Non-pigmented ciliary epithelial cell (primary cell): ENCODE results near the gene CYP2S1.
"Not testable (repeated sequence)": the region's sequence is repeated elsewhere in the genome, so short reads cannot be mapped to it uniquely, and the experiment has no call there.

Experiments
- DNase-seq: peaks from one replicate; pipeline ENCODE4 v3.0.0-alpha.2; 2010; ENCODE audit warnings: low read depth

CYP2S1 gene, protein sequence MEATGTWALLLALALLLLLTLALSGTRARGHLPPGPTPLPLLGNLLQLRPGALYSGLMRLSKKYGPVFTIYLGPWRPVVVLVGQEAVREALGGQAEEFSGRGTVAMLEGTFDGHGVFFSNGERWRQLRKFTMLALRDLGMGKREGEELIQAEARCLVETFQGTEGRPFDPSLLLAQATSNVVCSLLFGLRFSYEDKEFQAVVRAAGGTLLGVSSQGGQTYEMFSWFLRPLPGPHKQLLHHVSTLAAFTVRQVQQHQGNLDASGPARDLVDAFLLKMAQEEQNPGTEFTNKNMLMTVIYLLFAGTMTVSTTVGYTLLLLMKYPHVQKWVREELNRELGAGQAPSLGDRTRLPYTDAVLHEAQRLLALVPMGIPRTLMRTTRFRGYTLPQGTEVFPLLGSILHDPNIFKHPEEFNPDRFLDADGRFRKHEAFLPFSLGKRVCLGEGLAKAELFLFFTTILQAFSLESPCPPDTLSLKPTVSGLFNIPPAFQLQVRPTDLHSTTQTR

DNA sequence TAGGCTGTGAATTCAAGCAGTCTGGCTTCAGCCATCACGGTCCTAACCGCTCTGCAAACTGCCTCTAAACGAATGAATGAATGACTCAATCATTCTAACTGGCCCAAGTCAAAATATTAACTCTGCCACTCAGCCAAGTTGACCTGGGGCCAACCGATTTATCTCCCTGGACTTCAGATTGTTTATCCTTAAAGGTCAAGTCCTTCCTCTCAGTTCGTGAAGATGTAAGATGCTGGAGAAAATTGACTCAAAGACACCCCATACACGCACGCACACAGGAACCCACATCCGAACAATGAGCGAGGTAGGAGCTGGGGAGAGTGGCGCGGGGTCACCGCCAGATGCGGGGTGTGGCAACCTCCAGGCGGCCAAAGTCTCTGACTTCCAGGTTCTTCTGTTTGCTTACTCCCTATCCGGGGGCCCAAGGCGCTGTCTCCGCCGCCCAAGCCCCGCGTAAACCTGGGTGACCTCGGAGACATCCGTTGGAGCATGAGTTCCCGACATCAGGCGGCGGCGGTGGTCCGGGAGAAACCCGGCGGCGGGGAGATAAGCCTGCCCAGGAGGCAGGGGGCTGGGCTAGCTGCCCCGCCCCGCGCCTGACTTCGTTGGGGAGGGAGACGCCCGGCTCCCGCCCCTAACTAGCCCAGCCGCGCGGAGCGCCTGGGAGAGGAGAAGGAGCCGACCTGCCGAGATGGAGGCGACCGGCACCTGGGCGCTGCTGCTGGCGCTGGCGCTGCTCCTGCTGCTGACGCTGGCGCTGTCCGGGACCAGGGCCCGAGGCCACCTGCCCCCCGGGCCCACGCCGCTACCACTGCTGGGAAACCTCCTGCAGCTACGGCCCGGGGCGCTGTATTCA is at the start of gene CYP2S1:
Gene CYP2S1 (plus strand): TSS at position 646 of the 856 bp plus-strand sequence. CDS start 46 bp downstream, at position 692.
- no peak for DNase-seq

DNA sequence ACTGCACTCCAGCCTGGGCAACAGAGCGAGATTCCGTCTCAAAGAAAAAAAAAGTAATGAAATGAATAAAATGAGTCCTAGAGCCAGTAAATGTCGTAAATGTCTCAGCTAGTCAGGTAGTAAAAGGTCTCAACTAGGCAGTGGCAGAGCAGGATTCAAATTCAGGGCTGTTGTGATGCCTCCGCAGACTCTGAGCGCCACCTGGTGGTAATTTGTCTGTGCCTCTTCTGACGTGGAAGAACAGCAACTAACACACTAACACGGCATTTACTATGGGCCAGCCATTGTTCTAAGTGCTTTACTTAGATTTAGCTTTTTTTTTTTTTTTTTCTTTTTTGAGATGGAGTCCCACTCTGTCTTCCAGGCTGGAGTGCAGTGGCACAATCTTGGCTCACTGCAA is 48.6 kb upstream of the CYP2S1 start:
- DNase-seq: peak; percentile 30

DNA sequence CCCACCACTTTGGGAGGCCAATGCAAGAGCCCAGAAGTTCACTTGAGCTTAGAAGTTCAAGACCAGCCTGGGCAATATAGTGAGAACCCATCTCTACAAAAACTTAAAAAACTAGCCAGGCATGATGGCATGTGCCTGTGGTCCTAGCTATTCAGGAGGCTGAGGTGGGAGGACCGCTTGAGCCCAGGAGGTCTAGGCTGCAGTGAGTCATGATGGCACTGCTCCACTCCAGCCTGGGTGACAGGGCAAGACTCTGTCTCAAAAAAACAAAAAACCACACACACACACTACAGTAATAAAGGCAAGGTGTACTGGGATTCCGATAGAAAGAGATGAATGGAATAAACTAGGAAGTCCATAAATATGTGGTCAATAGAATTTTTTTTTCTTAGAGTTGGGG is 43.2 kb upstream of the CYP2S1 start:
- DNase-seq: no peak

DNA sequence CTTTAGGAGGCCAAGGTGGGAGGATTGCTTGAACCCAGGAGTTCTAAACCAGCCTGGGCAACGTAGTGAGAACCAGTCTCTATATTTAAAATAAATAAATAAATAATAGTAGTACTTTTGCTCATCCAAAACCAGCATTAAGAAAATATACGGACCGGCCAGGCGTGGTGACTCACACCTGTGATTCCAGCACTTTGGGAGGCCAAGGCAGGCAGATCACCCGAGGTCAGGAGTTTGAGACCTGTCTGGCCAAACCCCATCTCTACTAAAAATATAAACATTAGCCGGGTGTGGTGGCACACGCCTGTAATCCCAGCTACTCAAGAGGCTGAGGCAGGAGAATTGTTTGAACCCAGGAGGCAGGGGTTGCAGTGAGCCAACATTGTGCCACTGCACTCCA is 42.0 kb upstream of the CYP2S1 start:
- DNase-seq: not testable (repeated sequence)

DNA sequence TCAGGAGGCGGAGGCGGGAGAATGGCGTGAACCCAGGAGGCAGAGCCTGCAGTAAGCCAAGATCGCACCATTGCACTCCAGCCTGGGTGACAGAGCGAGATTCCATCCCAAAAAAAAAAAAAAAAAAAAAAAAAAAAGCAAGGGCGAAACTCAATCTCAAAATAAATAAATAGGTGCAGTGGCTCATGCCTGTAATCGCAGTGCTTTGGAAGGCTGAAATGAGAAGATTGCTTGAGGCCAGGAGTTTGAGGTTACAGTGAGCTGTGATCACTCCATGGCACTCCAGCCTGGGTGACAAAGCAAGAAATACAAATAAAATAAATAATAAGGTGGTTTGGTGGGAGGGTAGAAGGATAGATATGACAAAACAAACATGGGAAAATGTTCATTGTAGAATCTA is 39.0 kb upstream of the CYP2S1 start:
- DNase-seq: no peak

DNA sequence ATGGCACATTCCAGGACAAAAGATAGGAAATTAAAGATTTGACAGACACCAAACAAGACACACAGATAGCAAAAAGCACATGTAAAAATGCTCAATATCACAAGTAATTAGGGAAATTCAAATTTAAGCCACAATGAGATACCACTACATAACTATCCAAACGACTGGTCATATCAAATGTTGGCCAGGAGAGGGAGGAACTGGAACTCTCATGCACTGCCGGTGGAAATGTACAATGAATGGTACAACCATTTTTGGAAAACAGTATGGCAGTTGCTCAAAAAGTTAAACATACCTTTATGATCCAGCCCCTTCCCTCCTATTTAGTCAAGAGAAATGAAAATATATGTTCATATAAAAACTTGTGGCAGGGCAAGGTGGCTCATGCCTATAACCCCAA is 36.8 kb upstream of the CYP2S1 start:
- DNase-seq: no peak

DNA sequence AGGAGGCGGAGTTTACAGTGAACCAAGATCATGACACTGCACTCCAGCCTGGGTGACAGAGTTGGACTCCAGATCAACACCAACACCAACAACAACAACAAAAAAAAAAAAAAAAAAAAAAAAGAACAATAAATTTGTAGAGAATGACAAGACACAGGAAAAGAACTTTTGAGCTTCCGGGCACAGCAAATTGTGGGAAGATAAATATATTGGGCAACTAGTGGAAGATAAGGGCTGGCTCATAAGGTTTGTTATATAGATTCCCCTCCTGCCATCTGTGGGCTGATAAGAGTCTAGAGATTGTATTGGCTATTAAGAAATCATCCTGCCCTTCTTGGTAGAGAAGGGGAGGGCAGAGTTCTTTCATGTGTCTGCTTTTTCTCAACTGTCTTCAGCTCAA is 33.1 kb upstream of the CYP2S1 start:
- no peak for DNase-seq

DNA sequence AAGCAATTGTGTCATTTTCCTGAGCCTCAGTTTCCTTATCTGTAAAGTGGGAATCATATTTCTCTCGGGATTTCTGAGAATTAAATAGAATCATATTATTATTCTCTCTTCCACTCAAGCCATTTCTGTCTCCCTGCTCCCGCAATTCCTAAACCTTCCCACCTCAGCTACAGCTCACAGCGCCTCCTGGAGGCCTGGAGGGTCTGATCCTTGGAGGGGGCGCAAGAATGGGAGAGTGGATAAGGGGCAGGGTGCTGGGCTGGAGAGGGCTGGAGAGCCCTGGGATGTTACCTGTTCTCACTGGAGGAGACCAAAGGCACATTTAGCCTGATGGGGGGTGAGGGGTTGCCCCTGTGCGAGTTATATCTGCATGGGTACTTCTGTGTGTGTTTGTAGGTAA is 31.1 kb upstream of the CYP2S1 start:
- DNase-seq: no peak

DNA sequence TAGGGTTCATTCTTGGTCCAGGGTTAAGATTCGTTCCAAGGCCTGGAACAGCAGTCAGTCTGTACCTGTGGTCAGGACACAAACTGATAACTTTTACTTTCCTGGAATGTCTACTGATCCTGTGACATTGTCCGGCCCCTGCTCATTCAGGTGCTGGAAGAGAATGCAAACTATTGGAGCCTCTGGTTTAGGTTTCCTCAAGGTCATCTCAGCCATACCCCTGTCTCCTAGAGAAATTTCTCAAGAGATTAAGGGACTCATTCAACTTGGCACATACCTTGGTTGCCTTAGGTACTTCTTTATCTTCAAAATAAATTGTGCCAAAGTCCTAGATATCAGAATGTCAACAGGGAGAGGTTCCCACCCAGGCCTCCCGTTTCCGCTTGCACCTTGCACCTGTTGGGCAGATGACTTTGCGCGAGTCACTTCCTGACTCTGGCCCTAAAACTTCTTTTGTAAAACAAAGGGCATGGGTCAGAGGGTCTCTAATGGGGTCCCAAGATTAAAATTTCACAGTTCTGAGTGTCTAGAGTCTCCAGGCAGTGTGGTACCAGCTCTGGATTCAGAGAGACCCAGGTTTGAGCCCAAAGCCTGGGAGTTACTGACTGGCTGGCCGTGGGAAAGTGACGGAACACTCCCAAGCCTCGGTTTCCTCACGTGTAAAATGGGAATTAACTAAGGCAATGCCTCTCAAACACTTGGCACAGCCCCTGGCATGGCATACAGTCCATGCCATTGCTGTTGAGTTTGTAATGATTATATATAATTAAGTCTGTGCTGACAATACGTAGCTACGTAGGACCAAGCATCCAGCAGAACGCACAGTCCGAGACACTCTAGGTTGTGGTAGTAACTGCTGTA is 25.8 kb upstream of the CYP2S1 start:
- DNase-seq: no peak

DNA sequence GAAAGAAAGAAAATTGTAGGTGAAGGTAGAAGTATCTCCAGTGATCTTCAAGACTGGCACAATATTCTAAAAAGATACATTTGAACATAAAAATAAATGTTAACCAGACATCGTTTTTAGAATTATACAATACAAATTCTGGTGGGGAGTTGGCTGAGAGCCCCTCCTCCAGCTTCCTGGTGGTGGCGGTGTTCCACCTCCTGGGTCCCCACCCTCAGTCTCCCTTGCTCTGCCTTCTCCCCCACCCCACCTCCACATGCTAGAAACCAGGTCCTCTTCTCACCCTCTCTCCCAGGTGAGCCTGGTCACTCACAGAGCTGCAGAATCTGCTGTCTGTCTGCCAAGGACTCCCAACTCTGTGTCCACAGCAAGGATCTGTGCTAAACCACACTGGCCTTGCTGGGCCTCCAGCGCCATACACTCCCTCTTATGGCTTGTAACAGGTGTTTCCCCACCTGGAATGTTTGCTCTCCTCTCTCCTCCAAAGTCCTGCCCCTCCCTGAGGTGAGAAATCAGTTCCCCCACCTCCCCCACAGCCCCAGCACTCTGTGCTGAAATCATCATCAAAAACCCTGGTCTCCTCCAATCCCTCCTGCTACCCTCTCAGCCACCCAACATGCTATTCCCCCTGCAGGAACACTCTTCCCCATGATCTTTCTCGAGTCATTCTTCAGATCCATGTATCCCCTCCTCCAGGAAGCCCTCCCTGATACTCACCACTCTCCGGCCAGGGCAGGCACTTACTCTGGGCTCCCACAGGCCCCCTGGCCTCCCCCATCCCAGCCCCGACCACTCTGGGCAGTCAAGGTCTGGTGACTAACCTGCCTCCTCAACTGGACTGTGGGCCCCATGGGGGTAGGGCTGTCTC is 20.5 kb upstream of the CYP2S1 start:
- DNase-seq: no peak

DNA sequence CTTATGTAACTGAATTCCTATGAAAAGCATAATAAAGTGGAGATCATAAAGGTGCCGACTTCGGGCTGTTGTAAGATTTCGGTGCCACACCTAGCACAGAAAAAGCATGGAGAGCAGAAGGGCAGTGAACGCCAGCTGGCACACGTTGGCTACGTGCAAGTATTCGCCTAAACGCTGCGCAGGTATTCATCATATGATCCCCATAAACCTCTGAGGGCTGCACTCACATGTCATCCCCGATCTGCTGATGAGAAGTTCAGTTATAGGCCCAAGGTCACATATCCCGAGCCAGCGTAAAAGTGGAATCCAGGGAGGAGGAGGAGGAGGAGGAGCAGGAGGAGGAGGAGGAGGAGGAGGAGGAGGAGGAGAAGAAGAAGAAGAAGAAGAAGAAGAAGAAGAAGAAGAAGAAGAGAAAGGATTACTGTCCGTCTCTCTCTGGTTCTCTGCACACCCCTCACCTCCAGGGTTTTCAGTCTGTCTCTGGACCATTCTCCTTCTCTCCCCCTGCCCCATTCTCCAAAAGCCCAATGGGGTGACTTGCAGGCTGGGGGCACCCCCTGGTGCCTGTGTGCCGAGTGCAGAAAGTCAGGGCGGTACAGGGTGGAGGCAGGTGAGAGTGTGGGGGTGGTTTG is 18.6 kb upstream of the CYP2S1 start:
- no peak for DNase-seq

DNA sequence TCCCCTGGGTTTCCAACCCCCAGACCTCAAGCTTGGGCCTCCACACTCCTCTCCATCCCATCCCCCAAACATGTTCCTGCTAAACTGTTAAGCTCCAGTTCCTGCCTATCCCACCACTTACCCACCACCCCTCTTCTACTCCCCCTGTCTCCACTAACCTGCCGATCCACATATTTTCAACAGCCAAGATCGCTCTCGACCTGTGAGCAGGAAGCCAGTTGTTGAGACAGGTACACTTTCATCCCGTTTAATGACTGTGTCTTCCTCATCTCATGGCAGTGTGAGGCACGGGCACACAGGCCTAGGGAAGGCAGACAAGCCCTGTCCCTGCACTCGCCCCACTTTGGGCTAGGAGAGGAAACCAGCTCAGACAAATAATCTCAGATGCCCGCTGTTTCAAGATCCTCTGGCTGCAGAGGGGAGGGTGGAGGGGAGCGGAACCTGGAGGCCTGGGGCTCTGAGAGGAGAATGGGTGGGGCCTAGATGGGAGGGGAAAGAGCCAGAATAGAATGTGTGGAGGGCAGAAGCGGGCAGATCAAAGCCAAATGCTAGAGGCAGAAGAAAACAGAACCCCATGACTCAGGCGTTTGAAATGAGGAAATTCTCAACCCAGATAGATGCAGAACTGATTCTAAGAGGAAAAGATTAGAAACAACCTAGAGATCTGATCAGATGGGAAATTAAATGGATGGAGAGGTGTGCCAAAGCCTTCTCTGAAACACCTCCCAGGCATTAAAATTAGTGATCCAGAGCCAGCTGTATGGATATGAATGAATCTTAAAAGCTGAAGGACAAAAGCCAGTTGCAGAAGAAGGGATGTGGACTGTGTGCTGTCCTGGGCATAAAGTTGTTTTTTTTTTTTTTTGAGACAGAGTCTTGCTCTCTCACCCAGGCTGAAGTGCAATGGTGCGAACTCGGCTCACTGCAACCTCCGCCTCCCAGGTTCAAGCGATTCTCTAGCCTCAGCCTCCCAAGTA is 16.9 kb upstream of the CYP2S1 start:
- DNase-seq: peak; percentile 54

DNA sequence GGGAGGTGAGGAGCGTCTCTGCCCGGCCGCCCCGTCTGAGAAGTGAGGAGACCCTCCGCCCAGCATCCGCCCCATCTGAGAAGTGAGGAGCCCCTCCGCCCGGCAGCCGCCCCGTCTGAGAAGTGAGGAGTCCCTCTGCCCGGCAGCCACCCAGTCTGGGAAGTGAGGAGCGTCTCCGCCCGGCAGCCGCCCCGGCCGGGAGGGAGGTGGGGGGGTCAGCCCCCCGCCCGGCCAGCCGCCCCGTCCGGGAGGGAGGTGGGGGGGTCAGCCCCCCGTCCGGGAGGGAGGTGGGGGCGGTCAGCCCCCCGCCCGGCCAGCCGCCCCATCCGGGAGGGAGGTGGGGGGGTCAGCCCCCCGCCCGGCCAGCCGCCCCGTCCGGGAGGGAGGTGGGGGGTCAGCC is 12.8 kb upstream of the CYP2S1 start:
- DNase-seq: not testable (repeated sequence)

DNA sequence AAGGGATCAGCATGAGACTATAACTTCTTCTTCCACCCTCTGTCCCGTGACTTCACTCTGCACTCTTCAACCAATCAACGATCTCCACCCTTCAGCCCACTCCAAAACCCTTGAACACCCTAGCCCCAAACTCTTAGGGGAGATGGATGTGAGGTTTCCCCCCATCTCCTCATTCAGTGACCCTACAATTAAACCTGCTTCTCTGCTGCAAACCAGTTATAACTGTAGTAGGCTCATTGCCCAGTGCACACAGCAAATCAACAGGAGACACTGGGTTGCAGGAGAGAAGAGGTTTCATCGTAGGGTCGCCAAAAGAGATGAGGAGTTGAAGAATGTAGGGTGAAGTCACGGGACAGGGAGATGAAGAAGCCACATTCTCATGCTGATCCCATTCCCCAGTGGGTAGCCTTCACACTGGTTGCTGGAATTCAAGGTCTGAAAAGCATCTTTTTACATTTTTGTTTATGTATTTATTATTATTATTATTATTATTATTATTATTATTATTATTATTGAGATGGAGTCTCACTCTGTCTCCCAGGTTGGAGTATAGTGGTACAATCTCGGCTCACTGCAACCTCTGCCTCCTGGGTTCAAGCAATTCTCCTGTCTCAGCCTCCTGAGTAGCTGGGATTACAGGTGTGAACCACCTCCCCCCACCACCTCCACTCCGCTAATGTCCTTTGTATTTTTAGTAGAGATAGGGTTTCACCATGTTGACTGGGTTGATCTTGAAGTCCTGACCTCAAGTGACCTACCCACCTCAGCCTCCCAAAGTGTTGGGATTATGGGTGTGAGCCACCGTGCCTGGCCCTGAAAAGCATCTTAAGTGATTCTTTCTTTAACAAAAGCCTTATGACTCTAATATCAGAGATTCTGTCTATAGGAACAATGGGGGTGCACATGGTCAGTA is 5.8 kb upstream of the CYP2S1 start:
- DNase-seq: no peak

DNA sequence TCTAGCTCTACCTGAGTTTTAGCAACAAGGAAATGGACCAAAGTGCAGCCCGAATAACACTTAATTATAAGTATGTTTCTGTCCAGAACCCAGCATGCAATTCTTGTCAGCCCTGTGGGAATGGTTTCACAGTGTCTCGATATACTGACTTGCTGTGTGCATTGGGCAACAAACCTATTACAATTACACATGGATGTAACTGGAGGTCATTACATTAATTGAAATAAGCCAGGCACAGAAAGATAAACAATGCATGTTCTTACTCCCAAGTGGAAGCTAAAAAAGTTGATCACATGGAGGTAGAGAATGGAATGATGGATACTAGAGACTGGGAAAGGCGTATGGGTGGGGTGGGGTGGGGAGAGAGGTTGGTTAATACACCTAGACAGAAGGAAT is 5.1 kb upstream of the CYP2S1 start:
- no peak for DNase-seq

DNA sequence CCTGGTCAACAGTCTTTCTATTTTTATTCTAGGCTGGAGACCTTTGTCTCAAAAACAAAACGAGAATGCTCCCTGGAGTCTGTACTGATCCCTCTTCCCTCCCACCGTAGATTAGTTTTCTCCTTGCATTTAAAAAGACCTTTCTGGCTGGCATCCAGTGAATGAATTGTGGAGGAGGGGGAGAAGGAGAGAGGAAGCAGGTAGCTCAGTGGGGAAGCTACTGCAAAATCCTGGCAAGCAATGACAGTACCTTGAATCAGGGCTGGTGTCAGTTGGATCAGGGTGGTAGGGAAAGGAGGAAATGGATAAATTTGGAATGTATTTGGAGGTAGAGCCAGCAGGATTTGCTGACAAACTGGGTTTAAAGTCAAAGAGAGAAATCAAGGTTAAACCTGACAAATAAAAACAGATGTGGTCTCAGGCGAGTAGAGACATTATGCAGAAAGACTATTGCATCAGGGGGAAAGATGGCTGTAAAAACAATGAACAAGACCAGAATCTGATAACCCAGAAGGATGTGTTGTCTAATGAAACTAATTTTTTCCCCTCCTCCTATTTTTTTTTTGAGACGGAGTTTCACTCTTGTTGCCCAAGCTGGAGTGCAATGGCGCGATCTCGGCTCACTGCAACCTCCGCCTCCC is 3.5 kb upstream of the CYP2S1 start:
- DNase-seq: no peak

DNA sequence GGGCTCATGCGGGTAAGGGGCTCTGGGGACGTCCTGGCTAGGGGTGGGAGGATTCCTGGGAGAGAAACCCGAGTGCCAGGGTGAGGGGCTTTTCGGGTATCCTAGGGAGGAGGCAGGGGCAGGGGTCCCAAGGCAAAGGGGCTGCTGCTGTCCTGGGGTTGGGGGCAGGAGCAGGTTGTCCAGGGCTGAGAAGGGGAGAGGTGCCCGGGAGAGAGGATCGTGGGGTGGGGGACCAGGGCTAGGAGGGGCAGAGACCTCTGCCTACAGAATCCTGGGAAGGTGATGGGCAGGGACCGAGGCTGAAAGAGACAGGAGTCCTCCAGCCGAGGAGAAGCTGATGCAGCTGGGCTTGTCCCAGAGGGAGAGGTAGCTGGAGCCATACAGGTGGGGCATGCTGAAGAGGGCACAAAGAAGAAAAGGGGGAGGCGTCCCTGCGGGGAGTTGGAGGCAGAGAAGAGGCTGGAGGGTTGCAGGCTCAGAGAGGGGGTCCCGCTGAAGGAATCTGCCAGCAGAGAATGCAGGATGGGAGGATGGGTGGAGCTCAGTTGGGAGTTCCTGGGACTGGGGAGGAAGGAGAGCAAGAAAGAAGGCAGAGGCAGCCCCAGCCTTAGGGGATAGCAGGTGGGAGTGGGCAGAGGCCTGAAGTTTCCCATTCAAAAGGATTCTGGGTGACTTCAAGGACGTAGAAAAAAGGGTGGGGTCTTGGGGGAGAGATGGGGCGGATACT is 574 bp downstream of the CYP2S1 start:
- DNase-seq: no peak
